Activated B cell treated with CpG ODN at 0.5 μM for 24 hours (primary cell): ENCODE measurements around the gene SLC15A3. TPM values are rescaled to one million over a fixed set of nuclear protein-coding genes. Genes with fewer than 3 reads are reported as not detected.
A peak's percentile ranks its signal among the peaks of the same experiment; 100 is the strongest.

Experiments used
- ATAC-seq: fragments of 200-7000 bp; cut with Tn5 transposase; one replicate; pipeline ENCODE4 v1.10.0; 2021; ENCODE audit warnings: low read depth, mild to moderate bottlenecking, moderate library complexity
- CTCF ChIA-PET: fragments of 350-600 bp; sonication (Branson Sonifier 250); formaldehyde crosslinking; loops from one replicate; lab custom pipeline; 2021; ENCODE audit warnings: antibody characterized with exemption; lab: Charles Lee
- POLR2A ChIA-PET: fragments of 350-600 bp; sonication (Branson Sonifier 250); formaldehyde crosslinking; loops from one replicate; lab custom pipeline; 2021; ENCODE audit warnings: antibody characterized with exemption; lab: Charles Lee
- DNase-seq: peaks from one replicate; pipeline ENCODE4 v3.0.0; 2022
- H3K27ac Mint-ChIP-seq: one replicate; pipeline ENCODE4 v1.8.0; 2020; ENCODE audit warnings: mixed read lengths
- H3K27me3 Mint-ChIP-seq: one replicate; pipeline ENCODE4 v1.8.0; 2021; ENCODE audit warnings: mixed read lengths
- H3K36me3 Mint-ChIP-seq: one replicate; pipeline ENCODE4 v1.8.0; 2021; ENCODE audit warnings: low read depth, mixed read lengths
- H3K4me1 Mint-ChIP-seq: one replicate; pipeline ENCODE4 v1.8.0; 2021; ENCODE audit warnings: mixed read lengths
- H3K4me3 Mint-ChIP-seq: one replicate; pipeline ENCODE4 v1.8.0; 2020; ENCODE audit warnings: mild to moderate bottlenecking, mixed read lengths
- H3K9me3 Mint-ChIP-seq: one replicate; pipeline ENCODE4 v1.8.0; 2020; ENCODE audit warnings: mixed read lengths
- intact Hi-C: fragments of 100-400 bp; cut with micrococcal nuclease; formaldehyde crosslinking; loops from one replicate; pipeline ENCODE4 v1.15.1; 2024
- total RNA-seq: library from RNA; stranded (reverse); gene quantifications from 2 replicates; pipeline ENCODE4 v1.2.3, GENCODE V29; 2022
- TF ChIP-seq, protein P1 (sequence below): fragments of 200-600 bp; IDR thresholded peaks from one replicate; pipeline ENCODE4 v1.8.0; 2022; ENCODE audit warnings: antibody characterized with exemption, mild to moderate bottlenecking

SLC15A3 gene
- total RNA-seq, 1 donor from 2014 or later, result 76.4 TPM

DNA sequence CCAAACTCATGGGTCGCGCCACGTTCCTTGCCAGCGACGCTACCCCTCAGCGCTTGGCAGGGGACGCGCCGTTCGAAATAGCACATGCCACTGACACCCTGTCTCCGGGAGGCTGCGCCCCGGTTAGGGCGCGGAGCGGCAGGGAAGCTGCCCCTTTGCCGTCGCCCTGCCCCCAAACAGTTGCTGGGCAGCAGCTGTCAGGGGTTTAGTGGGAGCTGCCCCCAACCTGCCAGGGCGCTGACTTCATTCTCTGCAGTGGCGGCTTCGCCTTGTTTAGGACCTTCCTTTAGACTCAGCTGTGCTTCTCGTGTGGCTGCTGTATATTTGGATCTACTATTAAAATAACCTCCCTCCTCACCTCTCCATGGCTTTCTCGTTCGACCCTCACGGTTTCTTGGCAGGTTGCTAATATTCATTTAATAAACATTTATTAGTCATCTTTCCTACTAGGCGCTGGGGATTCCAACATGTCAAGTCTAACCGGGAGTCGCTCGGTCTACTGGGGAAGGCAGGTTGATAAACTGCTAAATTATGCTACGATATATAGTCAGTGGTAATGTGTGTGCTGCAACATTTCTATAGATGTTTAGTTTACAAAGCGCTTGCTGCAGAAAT lies 37.2 kb downstream of the SLC15A3 start:
- peak; percentile 2 for ATAC-seq
- Mint-ChIP-seq H3K4me3 (peak overlapping the region; percentile 98), H3K27ac (peak overlapping the region; percentile 95), H3K36me3 (peaks cover 30% of the 10 kb centered on the region), H3K4me1 (peaks cover 87% of the 10 kb centered on the region), H3K27me3 (no peaks in the 10 kb centered on the region), H3K9me3 (no peaks in the 10 kb centered on the region)
- intact Hi-C loops, result loop anchor here (1.0 to 5.0 kb wide), 13 partner anchors 8 to 1638 kb away; partner anchors contain the start of genes CPSF7, PRPF19, SLC15A3 and VPS37C
- TF ChIP-seq, protein P1, sequence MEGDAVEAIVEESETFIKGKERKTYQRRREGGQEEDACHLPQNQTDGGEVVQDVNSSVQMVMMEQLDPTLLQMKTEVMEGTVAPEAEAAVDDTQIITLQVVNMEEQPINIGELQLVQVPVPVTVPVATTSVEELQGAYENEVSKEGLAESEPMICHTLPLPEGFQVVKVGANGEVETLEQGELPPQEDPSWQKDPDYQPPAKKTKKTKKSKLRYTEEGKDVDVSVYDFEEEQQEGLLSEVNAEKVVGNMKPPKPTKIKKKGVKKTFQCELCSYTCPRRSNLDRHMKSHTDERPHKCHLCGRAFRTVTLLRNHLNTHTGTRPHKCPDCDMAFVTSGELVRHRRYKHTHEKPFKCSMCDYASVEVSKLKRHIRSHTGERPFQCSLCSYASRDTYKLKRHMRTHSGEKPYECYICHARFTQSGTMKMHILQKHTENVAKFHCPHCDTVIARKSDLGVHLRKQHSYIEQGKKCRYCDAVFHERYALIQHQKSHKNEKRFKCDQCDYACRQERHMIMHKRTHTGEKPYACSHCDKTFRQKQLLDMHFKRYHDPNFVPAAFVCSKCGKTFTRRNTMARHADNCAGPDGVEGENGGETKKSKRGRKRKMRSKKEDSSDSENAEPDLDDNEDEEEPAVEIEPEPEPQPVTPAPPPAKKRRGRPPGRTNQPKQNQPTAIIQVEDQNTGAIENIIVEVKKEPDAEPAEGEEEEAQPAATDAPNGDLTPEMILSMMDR, result no peak
- POLR2A ChIA-PET, result interaction anchor here (0.7 to 9.3 kb wide), 21 partner anchors 9 to 447 kb away, joined by 3 to 191 read pairs (median 8); partner anchors contain the start of genes CD6, CYB561A3, PRPF19 and SLC15A3
- CTCF ChIA-PET, result interaction anchor here (0.6 to 2.8 kb wide), 26 partner anchors 9 to 567 kb away, joined by 3 to 38 read pairs (median 6); partner anchors contain the start of genes CD6, PRPF19, SLC15A3 and VPS37C
- no peak for DNase-seq

DNA sequence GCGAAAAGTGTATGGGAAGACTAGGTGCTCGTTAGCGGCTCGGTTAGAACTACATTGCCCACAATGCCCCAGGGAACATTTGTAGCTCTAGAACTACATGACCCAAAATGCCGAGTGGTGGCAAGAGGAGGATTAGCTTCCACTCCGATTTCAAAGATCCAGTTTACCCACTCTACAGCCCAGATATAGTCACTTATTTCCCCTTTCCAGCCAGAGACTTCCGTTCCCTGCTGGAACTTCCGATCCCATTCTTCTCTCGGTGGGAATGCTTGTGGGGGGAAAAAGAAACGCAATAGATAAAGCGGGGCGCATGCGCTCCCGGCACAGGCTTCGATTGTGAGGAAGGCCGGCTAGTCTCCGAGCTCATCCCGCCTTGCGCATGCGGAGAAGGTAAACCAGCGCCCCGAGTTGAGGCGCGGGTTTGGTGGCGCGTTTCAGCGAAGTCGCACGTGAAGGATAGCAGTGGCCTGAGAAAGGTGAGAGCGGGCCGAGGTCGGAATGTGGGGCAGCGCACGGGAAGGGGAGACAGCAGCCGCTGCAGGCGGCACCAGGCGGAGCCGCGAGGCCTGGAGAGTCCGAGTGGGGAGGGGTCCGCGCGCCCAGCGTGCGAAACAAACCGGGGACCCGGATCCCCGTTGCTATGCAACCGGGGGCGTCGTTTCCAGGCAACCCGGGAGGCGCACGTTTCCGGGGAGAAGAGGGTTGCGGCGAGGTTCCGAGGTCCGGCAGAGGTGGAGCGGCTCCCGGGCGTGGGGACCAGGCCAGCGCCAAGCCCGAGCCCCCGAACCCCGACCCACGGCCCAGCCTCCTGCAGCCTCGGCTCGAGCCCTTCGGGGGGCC lies 38.0 kb downstream of the SLC15A3 start, which contains the start of gene TMEM109:
TMEM109 (plus strand) TSS at position 366 of the 840 bp plus-strand sequence. CDS start 5,536 bp downstream, outside the sequence.
- ATAC-seq, result peak; percentile 54
- Mint-ChIP-seq H3K27me3 (no peaks in the 10 kb centered on the region), H3K4me1 (peaks cover 87% of the 10 kb centered on the region), H3K36me3 (peaks cover 23% of the 10 kb centered on the region), H3K4me3 (peak within 1 kb of the TSS; percentile 98), H3K27ac (peak within 1 kb of the TSS; percentile 99), H3K9me3 (peaks cover 3% of the 10 kb centered on the region)
- ChIA-PET CTCF (interaction anchor here (0.6 to 2.8 kb wide), 7 partner anchors 15 to 273 kb away, joined by 3 to 33 read pairs (median 8); no protein-coding TSS in a partner anchor), POLR2A (interaction anchor here (0.7 to 9.3 kb wide), 15 partner anchors 8 to 457 kb away, joined by 3 to 191 read pairs (median 7); partner anchors contain the start of genes CD6, SLC15A3, TMEM132A and TMEM138)
- DNase-seq, result peak; percentile 80
- TF ChIP-seq, protein P1, result no peak
- intact Hi-C loops, result loop anchor here (2.0 to 5.0 kb wide), 3 partner anchors 157 to 1638 kb away; partner anchors contain the start of gene CPSF7

DNA sequence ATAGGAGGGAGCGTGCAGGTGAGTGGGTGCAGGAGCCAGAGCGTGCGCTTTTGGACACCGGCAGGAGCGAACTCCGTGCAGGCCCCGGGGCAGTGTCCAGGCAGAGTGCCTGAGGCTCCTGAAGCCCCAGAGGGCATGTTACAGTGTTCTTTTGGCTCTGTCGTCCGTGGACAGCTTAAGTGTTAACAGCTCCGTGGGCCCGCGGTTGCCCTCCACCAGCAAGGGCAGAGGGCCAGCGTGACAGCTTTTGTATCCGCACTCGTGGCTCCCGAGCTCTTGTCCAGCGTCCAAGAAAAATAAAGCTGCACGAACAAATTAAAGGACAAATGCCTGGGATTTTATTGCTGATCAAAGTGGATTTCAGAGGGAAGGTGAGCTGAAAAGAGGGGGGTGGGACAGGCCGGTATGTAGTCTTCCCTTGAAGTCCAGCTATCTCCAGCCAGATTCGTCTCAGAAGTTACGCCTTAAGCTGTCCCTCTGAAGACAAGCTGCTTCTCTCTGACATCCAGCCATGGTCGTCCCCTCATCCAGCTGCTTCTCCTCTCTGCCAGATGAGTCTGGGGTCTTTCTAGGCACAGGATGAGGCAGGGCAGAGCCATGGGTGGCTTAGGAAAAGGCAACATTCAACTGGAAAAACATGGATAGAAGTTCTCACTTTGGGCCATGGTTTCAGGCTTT lies 39.0 kb downstream of the SLC15A3 start:
- peak overlapping the region; percentile 99 for H3K27ac Mint-ChIP-seq
- TF ChIP-seq, protein P1, result no peak
- DNase-seq (no peak), ATAC-seq (no peak)
- ChIA-PET POLR2A (interaction anchor here (0.7 to 9.3 kb wide), 13 partner anchors 7 to 456 kb away, joined by 3 to 191 read pairs (median 11); partner anchors contain the start of genes CD6, SLC15A3, TMEM132A and TMEM138), CTCF (interaction anchor here (1.0 to 2.8 kb wide), 3 partner anchors 14 to 57 kb away, joined by 4 to 8 read pairs (median 6); no protein-coding TSS in a partner anchor)
- no peak overlapping the region for H3K4me3 Mint-ChIP-seq
- intact Hi-C loops, result loop anchor here (5.0 kb wide), 2 partner anchors 514 to 1639 kb away; partner anchors contain the start of gene CPSF7
- peaks cover 3% of the 10 kb centered on the region for H3K9me3 Mint-ChIP-seq
- H3K27me3 Mint-ChIP-seq, result no peaks in the 10 kb centered on the region
- peaks cover 87% of the 10 kb centered on the region for H3K4me1 Mint-ChIP-seq
- peaks cover 24% of the 10 kb centered on the region for H3K36me3 Mint-ChIP-seq

DNA sequence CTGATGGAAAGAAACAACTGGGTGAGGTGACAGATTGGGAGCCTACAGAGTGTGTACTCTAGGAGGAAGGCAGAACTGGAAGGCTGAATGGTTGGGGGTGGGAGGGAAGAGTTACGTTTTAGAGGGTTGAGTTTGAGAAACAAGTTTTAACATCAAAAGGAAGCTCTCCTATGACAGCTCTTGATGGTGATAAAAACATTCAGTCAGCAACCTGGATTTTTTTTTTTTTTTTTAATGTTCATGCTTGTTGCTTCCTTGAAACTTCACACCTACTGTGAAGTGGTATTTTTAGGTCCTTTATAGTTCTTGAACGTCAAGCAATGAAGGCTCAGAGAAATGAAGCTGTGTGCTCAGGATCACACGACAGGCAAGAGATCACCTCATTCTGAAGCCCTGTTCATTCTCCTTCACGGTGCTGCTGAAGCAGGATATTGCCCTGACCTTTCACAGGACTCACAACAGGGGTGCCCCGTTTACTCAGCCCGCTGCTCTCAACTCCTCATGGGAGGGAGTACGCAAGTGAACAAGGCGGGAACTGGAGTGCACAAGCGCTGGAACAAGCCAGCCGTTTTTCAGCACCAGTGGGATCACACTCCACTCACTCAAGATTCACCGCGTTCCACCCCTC lies 39.6 kb downstream of the SLC15A3 start:
- Mint-ChIP-seq H3K4me3 (no peak overlapping the region), H3K36me3 (peaks cover 23% of the 10 kb centered on the region), H3K9me3 (peaks cover 3% of the 10 kb centered on the region), H3K27me3 (no peaks in the 10 kb centered on the region), H3K27ac (peak overlapping the region; percentile 99), H3K4me1 (peaks cover 88% of the 10 kb centered on the region)
- ATAC-seq (no peak), DNase-seq (no peak)
- intact Hi-C loops, result loop anchor here (5.0 kb wide), 2 partner anchors 515 to 1640 kb away; partner anchors contain the start of gene CPSF7
- ChIA-PET POLR2A (interaction anchor here (0.7 to 9.3 kb wide), 6 partner anchors 20 to 159 kb away, joined by 4 to 191 read pairs (median 12); partner anchors contain the start of genes CD6 and SLC15A3), CTCF (interaction anchor here (0.6 to 2.8 kb wide), 4 partner anchors 11 to 216 kb away, joined by 3 to 8 read pairs (median 6); no protein-coding TSS in a partner anchor)
- TF ChIP-seq, protein P1, result no peak
